ENCODE measurements around the gene PAPPA2. TPM values are rescaled to one million over a fixed set of nuclear protein-coding genes. Genes with fewer than 3 reads are reported as not detected.
A peak's percentile ranks its signal among the peaks of the same experiment; 100 is the strongest.
"Not testable (repeated sequence)": the region's sequence is repeated elsewhere in the genome, so short reads cannot be mapped to it uniquely, and the experiment has no call there.

The PAPPA2 gene
- total RNA-seq, 1 donor from 2014 or later, result 2.4 TPM

- no peak for DNase-seq (ENCODE audit: low spot score)
These were observed 230.2 kb downstream of the PAPPA2 start for GRCh38 chr1:176692988-176693696.

GRCh38 chr1:176693697-176694329 lies 230.8 kb downstream of the PAPPA2 start:
- no peak for DNase-seq (ENCODE audit: low spot score)

GRCh38 chr1:176694713-176695112 lies 231.7 kb downstream of the PAPPA2 start:
- no peak for DNase-seq (ENCODE audit: low spot score)

GRCh38 chr1:176696109-176696508 lies 233.1 kb downstream of the PAPPA2 start:
- DNase-seq (ENCODE audit: low spot score), result peak; percentile 3

- no peak for DNase-seq (ENCODE audit: low spot score)
These were observed 233.7 kb downstream of the PAPPA2 start for GRCh38 chr1:176696689-176697088.

GRCh38 chr1:176699821-176700220 lies 236.8 kb downstream of the PAPPA2 start:
- DNase-seq (ENCODE audit: low spot score), result no peak

- DNase-seq (ENCODE audit: low spot score), result no peak
These were observed 238.3 kb downstream of the PAPPA2 start for GRCh38 chr1:176701151-176701866.

- DNase-seq (ENCODE audit: low spot score), result no peak
These were observed 239.9 kb downstream of the PAPPA2 start for GRCh38 chr1:176702901-176703300.

GRCh38 chr1:176705585-176705984 lies 242.6 kb downstream of the PAPPA2 start:
- no peak for DNase-seq (ENCODE audit: low spot score)

GRCh38 chr1:176717066-176717750 lies 254.2 kb downstream of the PAPPA2 start:
- DNase-seq (ENCODE audit: low spot score), result no peak

GRCh38 chr1:176719447-176719846 lies 256.5 kb downstream of the PAPPA2 start:
- DNase-seq (ENCODE audit: low spot score), result no peak

GRCh38 chr1:176720838-176721237 lies 257.9 kb downstream of the PAPPA2 start:
- no peak for DNase-seq (ENCODE audit: low spot score)

GRCh38 chr1:176733661-176734060 lies 270.7 kb downstream of the PAPPA2 start:
- no peak for DNase-seq (ENCODE audit: low spot score)

GRCh38 chr1:176735201-176735600 lies 272.2 kb downstream of the PAPPA2 start:
- DNase-seq (ENCODE audit: low spot score), result no peak

- DNase-seq (ENCODE audit: low spot score), result no peak
These were observed 273.0 kb downstream of the PAPPA2 start for GRCh38 chr1:176736015-176736414.

GRCh38 chr1:176741181-176741580 lies 278.2 kb downstream of the PAPPA2 start:
- DNase-seq (ENCODE audit: low spot score), result no peak

- no peak for DNase-seq (ENCODE audit: low spot score)
These were observed 279.3 kb downstream of the PAPPA2 start for GRCh38 chr1:176742322-176742721.

GRCh38 chr1:176744142-176744541 lies 281.2 kb downstream of the PAPPA2 start:
- no peak for DNase-seq (ENCODE audit: low spot score)

GRCh38 chr1:176745945-176746344 lies 283.0 kb downstream of the PAPPA2 start:
- no peak for DNase-seq (ENCODE audit: low spot score)

- DNase-seq (ENCODE audit: low spot score), result no peak
These were observed 289.5 kb downstream of the PAPPA2 start for GRCh38 chr1:176752505-176752904.

GRCh38 chr1:176754676-176755075 lies 291.7 kb downstream of the PAPPA2 start:
- no peak for DNase-seq (ENCODE audit: low spot score)

GRCh38 chr1:176756817-176757216 lies 293.8 kb downstream of the PAPPA2 start:
- not testable (repeated sequence) for DNase-seq (ENCODE audit: low spot score)

Measured in umbilical cord (tissue), 2 donors.